ENCODE results near the gene RMC1.

DNA sequence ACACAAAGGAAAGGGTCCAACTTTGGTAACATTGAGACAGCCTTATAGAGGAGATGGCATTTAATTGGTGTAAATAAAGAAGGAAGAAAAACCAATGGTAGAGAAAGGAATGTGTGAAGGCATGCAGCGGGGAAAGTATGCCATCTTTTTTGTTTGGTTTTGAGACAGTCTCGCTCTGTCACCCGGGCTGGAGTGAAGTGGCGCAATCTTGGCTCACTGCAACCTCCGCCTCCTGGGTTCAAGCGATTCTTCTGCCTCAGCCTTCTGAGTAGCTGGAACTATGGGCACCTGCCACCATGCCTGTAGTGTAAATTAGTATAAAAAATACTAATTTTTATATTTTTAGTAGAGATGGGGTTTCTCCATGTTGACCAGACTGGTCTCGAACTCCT lies 43.8 kb upstream of the RMC1 start:
- TF ChIP-seq ZBTB37 (CRISPR knock-in tag; IDR thresholded peaks at IDR 0.05) (no peak), MXD4 (CRISPR knock-in tag; IDR thresholded peaks at IDR 0.05) (no peak), CREM (IDR thresholded peaks at IDR 0.05) (no peak), CREM (CRISPR knock-in tag; IDR thresholded peaks at IDR 0.05) (no peak), EZH2 (conservative IDR thresholded peaks at IDR 0.05; ENCODE audit: low read depth, low read length) (no peak), NFE2L2 (IDR thresholded peaks at IDR 0.05; ENCODE audit: low read length) (no peak)

Data from HepG2 (cell line).